Stimulated activated CD4-positive, alpha-beta T cell treated with anti-CD3 and anti-CD28 coated beads, Interleukin-4, amount 100 ng/mL, for 48 hours (primary cell): ENCODE measurements around the gene SUPV3L1.
"Not testable (repeated sequence)": the region's sequence is repeated elsewhere in the genome, so short reads cannot be mapped to it uniquely, and the experiment has no call there.

Experiments
- DNase-seq, 2 donors: peaks; one replicate each; pipeline ENCODE4 v3.0.0-alpha.2; 2020; ENCODE audit warnings: low read depth in 2 of 2

The SUPV3L1 gene

GRCh38 chr10:69230128-69230527 lies 50.1 kb downstream of the SUPV3L1 start:
- no peak for DNase-seq

- DNase-seq, result no peak
Observed at GRCh38 chr10:69232252-69232651, 52.2 kb downstream of the SUPV3L1 start.

DNA sequence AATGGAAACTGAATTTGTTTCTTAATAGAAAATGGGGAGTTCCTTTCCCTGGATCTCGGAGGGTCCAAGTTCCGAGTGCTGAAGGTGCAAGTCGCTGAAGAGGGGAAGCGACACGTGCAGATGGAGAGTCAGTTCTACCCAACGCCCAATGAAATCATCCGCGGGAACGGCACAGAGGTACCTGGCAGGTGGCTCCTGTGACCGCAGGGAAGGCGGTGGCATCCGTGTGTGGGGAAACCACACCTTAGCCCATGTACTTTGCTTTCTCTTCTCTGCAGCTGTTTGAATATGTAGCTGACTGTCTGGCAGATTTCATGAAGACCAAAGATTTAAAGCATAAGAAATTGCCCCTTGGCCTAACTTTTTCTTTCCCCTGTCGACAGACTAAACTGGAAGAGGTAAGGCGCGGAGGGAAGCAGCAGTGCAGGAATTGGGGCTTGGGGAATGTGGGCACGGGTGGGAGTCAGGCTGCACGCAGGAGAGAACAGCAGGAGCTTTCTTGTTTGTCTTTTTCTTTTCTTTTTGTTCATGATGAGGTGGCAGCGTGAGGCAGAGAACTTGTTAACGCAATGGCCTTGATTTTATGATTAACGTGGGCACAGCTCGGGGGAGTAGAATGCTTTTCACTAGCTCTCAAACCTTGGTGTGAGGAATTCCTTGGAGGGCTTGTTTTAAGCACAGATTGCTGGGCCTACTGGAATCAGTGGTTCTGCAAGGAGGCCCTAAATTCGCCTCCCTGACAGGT lies 52.9 kb downstream of the SUPV3L1 start:
- DNase-seq, result no peak

GRCh38 chr10:69234447-69234846 lies 54.4 kb downstream of the SUPV3L1 start:
- no peak for DNase-seq

DNA sequence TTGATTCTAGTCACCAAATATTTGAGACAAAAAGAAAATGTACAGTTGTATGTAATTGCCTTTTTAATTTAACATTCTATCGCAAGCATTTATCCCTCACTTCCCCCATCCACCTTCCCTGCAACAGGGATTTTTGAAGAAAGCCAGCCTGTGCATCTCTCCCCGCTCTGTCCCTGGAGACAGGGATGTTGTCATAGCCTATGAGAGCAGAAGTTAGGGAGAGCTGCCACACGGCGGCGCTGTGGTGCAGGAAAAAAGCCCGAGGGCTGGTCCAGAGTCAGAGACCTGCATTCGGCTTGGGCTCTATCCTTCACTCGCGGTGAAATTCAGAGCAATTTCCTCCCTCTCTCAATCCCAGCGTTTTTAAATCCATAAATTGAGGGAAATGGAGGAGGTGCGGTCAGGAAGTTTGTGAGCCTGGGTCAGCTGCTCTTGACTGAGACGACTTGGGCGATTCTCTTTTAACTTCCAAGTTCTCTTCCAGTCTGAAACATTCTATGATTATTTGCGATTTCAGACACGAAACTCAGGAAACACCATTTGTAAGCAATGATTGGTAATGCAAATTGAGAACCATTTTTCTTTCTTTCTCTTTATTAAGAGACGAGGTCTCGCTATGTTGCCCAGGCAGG lies 57.6 kb downstream of the SUPV3L1 start:
- peak; percentile 79 to 91 for DNase-seq

GRCh38 chr10:69239136-69239535 lies 59.1 kb downstream of the SUPV3L1 start:
- no peak for DNase-seq

DNA sequence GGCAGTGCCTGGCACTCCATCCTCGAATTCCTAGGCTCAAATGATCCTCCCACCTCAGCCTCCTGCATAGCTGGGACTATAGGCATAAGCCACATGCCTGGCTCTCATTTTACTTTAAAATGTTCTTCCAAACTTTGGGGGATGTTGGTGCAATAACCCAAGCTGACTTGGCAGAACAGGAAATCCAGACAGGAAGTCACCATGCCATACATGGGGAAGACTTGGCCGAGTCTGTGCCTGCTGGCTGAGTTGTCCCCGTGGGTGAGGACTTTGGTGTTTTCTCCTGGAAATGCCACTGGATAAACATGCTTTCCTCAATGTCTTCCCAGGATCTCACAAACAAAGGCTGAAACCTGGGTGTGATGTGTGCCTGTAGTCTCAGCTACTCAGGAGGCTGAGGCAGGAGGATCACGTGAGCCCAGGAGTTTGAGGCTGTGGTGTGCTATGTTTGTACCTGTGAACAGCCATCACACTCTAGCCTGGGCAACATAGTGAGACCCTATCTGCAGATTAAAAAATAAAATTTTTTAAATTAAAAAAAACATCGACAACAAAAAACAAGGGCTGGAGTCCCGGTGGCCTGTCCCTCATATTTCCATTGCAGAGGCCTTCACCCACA lies 59.9 kb downstream of the SUPV3L1 start:
- DNase-seq, result no peak

GRCh38 chr10:69240455-69240854 lies 60.4 kb downstream of the SUPV3L1 start:
- DNase-seq, result no peak

GRCh38 chr10:69241575-69241974 lies 61.5 kb downstream of the SUPV3L1 start:
- no peak for DNase-seq

GRCh38 chr10:69242040-69242851 lies 62.2 kb downstream of the SUPV3L1 start:
- no peak for DNase-seq

GRCh38 chr10:69242852-69243212 lies 62.8 kb downstream of the SUPV3L1 start:
- no peak for DNase-seq

DNA sequence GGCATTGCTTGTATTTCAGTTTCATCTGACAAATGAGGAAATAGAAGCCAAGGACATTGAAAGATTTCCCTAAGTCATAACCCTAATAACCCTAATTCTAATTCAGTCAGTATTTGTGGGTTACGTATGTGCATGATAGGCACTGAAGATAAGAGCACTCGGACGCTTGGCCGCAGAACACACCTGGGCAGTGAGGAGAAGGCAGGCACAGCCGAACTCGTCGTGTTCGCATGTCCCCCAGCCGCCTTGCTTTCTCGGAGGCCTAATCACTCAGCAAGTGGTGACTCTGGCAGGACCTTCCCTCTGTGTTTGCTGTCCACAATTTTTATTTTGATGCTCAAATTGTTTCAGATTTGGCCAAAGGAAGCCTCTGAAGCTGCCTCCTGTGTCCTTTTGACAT lies 63.8 kb downstream of the SUPV3L1 start:
- no peak for DNase-seq

DNA sequence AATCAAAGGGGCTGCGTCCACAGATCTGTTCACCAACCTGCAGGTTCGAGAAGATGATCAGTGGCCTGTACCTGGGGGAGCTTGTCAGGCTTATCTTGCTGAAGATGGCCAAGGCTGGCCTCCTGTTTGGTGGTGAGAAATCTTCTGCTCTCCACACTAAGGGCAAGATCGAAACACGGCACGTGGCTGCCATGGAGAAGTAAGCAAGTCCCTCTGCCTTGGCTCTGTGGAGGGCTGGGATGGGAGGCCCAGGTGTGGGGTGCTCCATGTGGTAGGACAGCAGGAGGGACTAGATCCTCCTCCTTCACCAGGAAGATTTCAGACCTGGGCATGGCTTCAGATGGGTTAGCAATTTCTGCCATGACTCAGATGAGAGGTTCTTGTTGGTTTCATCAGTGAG lies 66.0 kb downstream of the SUPV3L1 start:
- no peak for DNase-seq

DNA sequence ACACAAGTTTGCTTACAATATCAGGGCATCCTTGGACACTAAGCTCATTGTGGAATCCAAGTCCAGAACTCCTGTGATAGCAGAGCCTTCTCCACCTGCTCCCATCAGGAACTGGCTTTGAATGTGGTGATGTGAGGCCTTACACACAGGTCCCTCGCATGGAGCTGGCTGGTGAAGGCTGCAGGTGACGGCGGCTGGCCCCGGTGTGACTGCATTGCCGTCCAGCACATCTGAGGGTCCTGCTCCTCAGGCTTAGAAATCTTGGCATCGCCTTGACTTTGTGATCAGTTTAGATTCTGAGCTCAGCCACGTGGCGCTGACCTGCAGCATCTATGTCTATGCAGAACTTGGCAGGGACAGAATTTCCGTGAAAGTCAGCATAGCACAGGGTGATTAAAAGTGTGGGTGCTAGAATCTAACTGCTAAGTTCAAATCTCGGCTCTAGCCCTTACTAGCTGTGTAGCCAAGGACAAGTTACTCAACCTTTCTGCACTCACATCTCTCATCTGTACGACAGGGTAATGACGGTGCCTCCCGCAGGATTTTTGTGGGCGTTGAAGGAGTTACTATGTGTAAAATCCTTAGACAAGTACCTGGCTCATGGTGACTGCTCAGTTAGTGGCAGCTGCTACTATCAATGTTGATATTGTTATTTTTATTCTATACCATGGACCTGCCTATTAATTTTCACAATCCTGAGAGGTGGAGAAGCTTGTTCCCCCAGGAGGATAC lies 66.7 kb downstream of the SUPV3L1 start:
- no peak for DNase-seq

DNA sequence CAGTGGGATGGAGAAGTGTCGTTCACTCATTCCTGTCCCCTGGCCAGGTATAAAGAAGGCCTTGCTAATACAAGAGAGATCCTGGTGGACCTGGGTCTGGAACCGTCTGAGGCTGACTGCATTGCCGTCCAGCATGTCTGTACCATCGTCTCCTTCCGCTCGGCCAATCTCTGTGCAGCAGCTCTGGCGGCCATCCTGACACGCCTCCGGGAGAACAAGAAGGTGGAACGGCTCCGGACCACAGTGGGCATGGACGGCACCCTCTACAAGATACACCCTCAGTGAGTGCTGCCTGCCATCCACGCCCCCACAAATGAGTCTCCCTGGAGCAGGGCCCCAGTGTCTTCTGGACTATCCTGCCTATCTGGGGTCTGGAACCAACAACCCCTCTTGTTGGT lies 67.3 kb downstream of the SUPV3L1 start:
- no peak for DNase-seq

DNA sequence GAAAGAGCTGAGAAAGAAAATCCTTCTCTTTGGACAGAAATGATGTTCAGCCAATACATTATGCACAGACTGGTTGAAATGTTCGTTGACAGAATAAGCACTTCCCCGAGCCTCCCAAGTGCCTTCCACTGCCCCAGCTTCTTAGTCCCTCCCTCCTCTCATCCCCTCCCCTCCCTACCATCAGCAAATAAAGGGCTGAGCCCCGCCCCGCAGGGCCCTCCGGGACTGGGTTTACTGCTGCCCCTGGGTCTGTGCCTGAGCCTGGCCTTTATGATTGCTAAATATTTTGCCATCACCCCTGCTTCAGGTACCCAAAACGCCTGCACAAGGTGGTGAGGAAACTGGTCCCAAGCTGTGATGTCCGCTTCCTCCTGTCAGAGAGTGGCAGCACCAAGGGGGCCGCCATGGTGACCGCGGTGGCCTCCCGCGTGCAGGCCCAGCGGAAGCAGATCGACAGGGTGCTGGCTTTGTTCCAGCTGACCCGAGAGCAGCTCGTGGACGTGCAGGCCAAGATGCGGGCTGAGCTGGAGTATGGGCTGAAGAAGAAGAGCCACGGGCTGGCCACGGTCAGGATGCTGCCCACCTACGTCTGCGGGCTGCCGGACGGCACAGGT lies 68.2 kb downstream of the SUPV3L1 start:
- no peak for DNase-seq

GRCh38 chr10:69250041-69250440 lies 70.0 kb downstream of the SUPV3L1 start:
- no peak for DNase-seq

DNA sequence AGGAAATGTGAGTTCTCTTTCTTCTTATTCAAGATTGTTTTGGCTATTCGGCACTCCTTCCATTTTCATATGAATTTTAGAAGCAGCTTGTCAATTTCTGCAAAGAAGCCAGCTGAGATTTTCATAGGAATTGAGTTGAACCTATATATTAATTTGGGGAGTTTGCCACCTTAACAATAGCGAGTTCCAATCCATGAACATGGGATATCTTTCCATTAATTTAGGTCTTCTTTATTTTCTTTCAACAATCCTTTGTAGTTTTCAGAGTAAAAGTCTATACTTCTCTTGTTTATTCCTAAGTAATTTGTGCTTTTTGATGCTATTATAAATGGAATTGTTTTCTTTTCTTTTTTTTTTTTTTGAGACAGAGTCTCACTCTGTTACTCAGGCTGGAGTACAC lies 71.4 kb downstream of the SUPV3L1 start:
- not testable (repeated sequence) for DNase-seq

- DNase-seq, result no peak
Observed at GRCh38 chr10:69253171-69253570, 73.1 kb downstream of the SUPV3L1 start.

GRCh38 chr10:69254877-69255276 lies 74.8 kb downstream of the SUPV3L1 start:
- no peak for DNase-seq
